ENCODE measurements around the gene BEND5.

The BEND5 gene

DNA sequence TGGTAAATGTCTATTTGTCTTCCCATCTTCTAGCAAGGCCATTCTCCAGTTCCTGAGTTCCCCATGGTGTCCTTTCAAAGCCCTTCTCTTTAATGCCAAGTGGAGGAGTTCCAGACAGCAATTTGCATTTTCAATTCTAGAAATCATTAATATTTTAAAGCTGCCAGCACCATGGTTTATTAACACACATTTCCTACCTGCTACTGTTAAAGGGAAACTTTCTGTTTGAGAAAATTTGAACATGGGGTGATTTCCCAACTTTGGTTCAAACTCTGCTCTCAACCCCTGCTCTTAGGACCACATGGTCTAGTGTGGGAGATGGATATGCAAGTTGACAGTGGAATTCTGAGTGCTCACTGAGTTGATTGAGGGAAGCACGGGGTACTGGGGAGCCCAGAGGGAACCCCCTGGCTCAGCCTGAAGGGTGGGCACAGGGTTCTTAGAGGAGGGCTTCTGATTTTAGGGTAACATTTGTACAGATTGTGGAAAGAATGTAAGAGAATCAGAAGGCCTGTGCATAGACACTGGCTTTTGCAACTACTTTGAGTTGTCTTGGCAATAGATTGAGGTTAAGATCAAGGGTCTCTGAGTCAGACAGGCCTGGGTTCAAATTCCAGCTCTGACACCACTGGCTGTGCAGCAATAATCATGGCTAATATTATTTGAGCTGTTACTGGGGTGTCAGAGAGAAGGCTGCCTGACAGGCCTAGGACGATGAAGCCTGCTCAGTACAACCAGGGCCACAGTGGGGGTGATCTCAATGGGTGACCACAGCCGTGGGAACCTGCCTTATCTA, 97.8 kb downstream of the BEND5 start:
- no peak for DNase-seq

Measured in NCI-H146 (cell line).